K562 (cell line): Measurements from ENCODE around the gene CPNE1. TPM values are rescaled to one million over a fixed set of nuclear protein-coding genes. Genes with fewer than 3 reads are reported as not detected.

Experiments used
- ATAC-seq: fragments of 200-7000 bp; cut with Tn5 transposase; 3 replicates; pipeline ENCODE4 v1.9.1; 2020; ENCODE audit warnings: moderate library complexity
- BruUV-seq: library from RNA; stranded (reverse); fragments of 400-500 nt; replicated peaks from 2 replicates; lab custom pipeline; 2021; lab: Mats Ljungman, UMichigan
- CTCF ChIA-PET: fragments of 300-600 bp; formaldehyde crosslinking; extraction: SDS; loops from one replicate; lab custom pipeline; 2021; ENCODE audit warnings: low intra/inter-chr PET ratio; lab: Yijun Ruan, JAX
- POLR2A ChIA-PET: fragments of 300-600, 350-650 bp; sonication (Branson Sonifier 250); formaldehyde crosslinking; extraction: SDS; loops from one replicate; lab custom pipeline; 2021; ENCODE audit warnings: antibody characterized with exemption, inconsistent platforms; lab: Yijun Ruan, JAX
- DNase-seq, 4 experiments: peaks; one replicate each; pipeline versions ENCODE4 v3.0.0 to v3.0.0-alpha.2; 2011 to 2018; ENCODE audit warnings: low spot score in 3 of 4, mixed read lengths in 3 of 4; ENCODE audit errors: extremely low read depth in 1 of 4
- FAIRE-seq: peaks from 2 replicates; lab custom pipeline; 2011; peaks lifted over from hg19 to GRCh38; lab: Jason Lieb, UNC
- H2AFZ ChIP-seq: 2 replicates; pipeline ENCODE4 v1.6.0; 2011; ENCODE audit warnings: low read depth, low read length, control low read depth, inconsistent platforms
- H3K27ac ChIP-seq: fragments of 200-600 bp; 3 replicates; pipeline ENCODE4 v1.8.0; 2011; ENCODE audit warnings: low read depth, mild to moderate bottlenecking, control low read depth, inconsistent platforms, low read length, moderate library complexity, mixed read lengths; ENCODE audit errors: extremely low read depth
- H3K27me3 ChIP-seq, 2 experiments: fragments of 300-600 bp in 1 of 2; 2 replicates in 1 of 2; 3 replicates in 1 of 2; pipeline versions ENCODE4 v1.6.0 to v1.8.0; 2011; ENCODE audit warnings: inconsistent platforms in 2 of 2, low read length in 2 of 2, mild to moderate bottlenecking in 1 of 2, mixed read lengths in 1 of 2, moderate library complexity in 1 of 2; ENCODE audit not compliant: control insufficient read depth in 2 of 2, insufficient read depth in 2 of 2
- H3K36me3 ChIP-seq: fragments of 300-600 bp; 3 replicates; pipeline ENCODE4 v1.8.0; 2011; ENCODE audit warnings: mild to moderate bottlenecking, low read length, inconsistent platforms; ENCODE audit not compliant: control insufficient read depth, insufficient read depth
- H3K4me1 ChIP-seq, 2 experiments: fragments of 200-600 bp in 1 of 2; replicated peaks in 1 of 2; 2 replicates in 1 of 2; 3 replicates in 1 of 2; pipeline versions ENCODE4 v1.5.1 to v1.8.0; 2011; ENCODE audit warnings: inconsistent platforms in 2 of 2, low read length in 2 of 2, mild to moderate bottlenecking in 1 of 2, mixed read lengths in 1 of 2, moderate library complexity in 1 of 2; ENCODE audit not compliant: control insufficient read depth in 2 of 2, insufficient read depth in 2 of 2
- H3K4me2 ChIP-seq: 2 replicates; pipeline ENCODE4 v1.6.1; 2011; ENCODE audit warnings: low read length, control low read depth, inconsistent platforms, mixed read lengths; ENCODE audit not compliant: insufficient read depth
- H3K4me3 ChIP-seq: fragments of 200-600 bp; sonication (generic), shearing (Covaris generic); 2 replicates; pipeline ENCODE4 v1.5.1; 2016; ENCODE audit warnings: control low read depth, inconsistent platforms
- H3K79me2 ChIP-seq: fragments of 200-600 bp; 3 replicates; pipeline ENCODE4 v1.8.0; 2011; ENCODE audit warnings: low read length, inconsistent platforms; ENCODE audit not compliant: control insufficient read depth, insufficient read depth
- H3K9ac ChIP-seq, 2 experiments: 2 replicates each; pipeline versions ENCODE4 v1.6.0 to v1.6.1; 2011; ENCODE audit warnings: low read depth in 2 of 2, low read length in 2 of 2, control low read depth in 1 of 2, inconsistent platforms in 1 of 2, mild to moderate bottlenecking in 1 of 2, mixed read lengths in 1 of 2; ENCODE audit not compliant: insufficient read depth in 1 of 2
- H3K9me1 ChIP-seq: one replicate; pipeline ENCODE4 v1.6.0; 2011; ENCODE audit warnings: inconsistent platforms, mild to moderate bottlenecking, low read length, moderate library complexity; ENCODE audit not compliant: control insufficient read depth, insufficient read depth
- H3K9me3 ChIP-seq: replicated peaks from 2 replicates; pipeline ENCODE4 v1.5.1; 2011; ENCODE audit warnings: low read depth, low read length, inconsistent platforms; ENCODE audit not compliant: control insufficient read depth, insufficient read depth
- H4K20me1 ChIP-seq: replicated peaks from 2 replicates; pipeline ENCODE4 v1.6.1; 2011; ENCODE audit warnings: low read length, inconsistent platforms, mixed read lengths; ENCODE audit not compliant: control insufficient read depth, insufficient read depth
- GTF2A2 ChIP-seq: IDR thresholded peaks from 2 replicates; pipeline ENCODE4 v1.6.1; 2016; ENCODE audit warnings: mild to moderate bottlenecking, missing genetic modification characterization, missing compliant biosample characterization
- MLLT1 ChIP-seq, 2 experiments: fragments of 450-650 bp; IDR thresholded peaks; 2 replicates each; pipeline ENCODE4 v1.6.1; 2016
- POLR3A ChIP-seq: IDR thresholded peaks from 2 replicates; pipeline ENCODE4 v1.6.1; 2011; ENCODE audit warnings: borderline replicate concordance, mild to moderate bottlenecking, moderate library complexity; ENCODE audit not compliant: insufficient read length, insufficient read depth; ENCODE audit errors: extremely low read depth
- RAD21 ChIP-seq, 2 experiments: fragments of 250-450 bp in 1 of 2; fragments of 450-650 bp in 1 of 2; sonication (Bioruptor Pico) in 1 of 2; formaldehyde crosslinking in 1 of 2; IDR thresholded peaks in 1 of 2; conservative IDR thresholded peaks in 1 of 2; 2 replicates each; pipeline versions ENCODE4 v1.4.0 to v1.8.0; 2020 to 2022; ENCODE audit warnings: mild to moderate bottlenecking in 2 of 2, moderate library complexity in 1 of 2
- RBM14 ChIP-seq: fragments of 200-400 bp; formaldehyde crosslinking; IDR thresholded peaks from 2 replicates; pipeline ENCODE4 v1.6.1; 2018; ENCODE audit warnings: low read depth, mild to moderate bottlenecking, low read length, moderate library complexity, borderline replicate concordance; ENCODE audit not compliant: insufficient read depth
- TAF7 ChIP-seq: fragments of 450-650 bp; IDR thresholded peaks from 2 replicates; pipeline ENCODE4 v1.6.1; 2016; ENCODE audit warnings: missing genetic modification characterization, missing compliant biosample characterization
- TCF7L2 ChIP-seq: fragments of 150-350 bp; IDR thresholded peaks from 2 replicates; pipeline ENCODE4 v1.6.1; 2016; ENCODE audit warnings: low read depth, mild to moderate bottlenecking, low read length, moderate library complexity
- ZNF239 ChIP-seq: fragments of 250-450 bp; sonication (Bioruptor Pico); IDR thresholded peaks from 2 replicates; pipeline ENCODE4 v1.4.0; 2020; ENCODE audit warnings: mild to moderate bottlenecking
- ZNF444 ChIP-seq: fragments of 250-450 bp; sonication (Bioruptor Pico); IDR thresholded peaks from 2 replicates; pipeline ENCODE4 v1.4.0; 2020; ENCODE audit warnings: mild to moderate bottlenecking, moderate library complexity
- ZNF740 ChIP-seq, 3 experiments: fragments of 200-800 bp in 1 of 3; sonication (Bioruptor generic) in 1 of 3; sonication (generic) in 1 of 3; formaldehyde crosslinking in 1 of 3; IDR thresholded peaks; 2 replicates each; pipeline versions ENCODE4 v1.6.1 to v1.8.0; 2016 to 2022; ENCODE audit warnings: mild to moderate bottlenecking in 2 of 3, missing compliant biosample characterization in 2 of 3, missing genetic modification characterization in 2 of 3, missing genetic modification reagents in 1 of 3
- WGBS: fragments of 100-300 bp; shearing (Covaris generic); methylation state at CpG from one replicate; pipeline ENCODE4 v1.1.6; 2016; ENCODE audit warnings: low coverage, mixed read lengths; ENCODE audit not compliant: insufficient coverage; ENCODE audit errors: missing lambda C conversion rate; 5-methylcytosine and 5-hydroxymethylcytosine counted together
- in situ Hi-C: fragments of 300-500 bp; cut with MboI; formaldehyde crosslinking; loops from 4 replicates; pipeline ENCODE4 v1.15.0; 2018; ENCODE audit warnings: inconsistent platforms, mixed read lengths
- intact Hi-C: fragments of 100-400 bp; cut with micrococcal nuclease; formaldehyde crosslinking; loops from 2 replicates; pipeline ENCODE4 v1.14.2; 2022
- polyA plus RNA-seq, 8 experiments: library from polyadenylated mRNA; depleted of rRNA in 4 of 8; stranded (reverse) in 5 of 8; unstranded in 3 of 8; fragments of >200 nt; fragmentation: Nextera tagmentation in 2 of 8; fragmentation: Illumina TruSeq in 1 of 8; extraction: Ambion mirVana in 2 of 8; extraction: Trizol in 1 of 8; gene quantifications; 2 replicates each; pipeline versions ENCODE4 v1.2.1 to v1.2.3, GENCODE V29; 2011 to 2014; ENCODE audit warnings: inconsistent platforms in 1 of 8, missing spikeins in 1 of 8
- total RNA-seq, 7 experiments: library from RNA; depleted of rRNA in 6 of 7; stranded (reverse); fragments of >200 nt in 6 of 7; fragmentation: Illumina TruSeq in 2 of 7; extraction: Trizol in 2 of 7; gene quantifications; 2 replicates each; pipeline versions ENCODE4 v1.2.1 to v1.2.3, GENCODE V29; 2011 to 2021; ENCODE audit warnings: low replicate concordance in 1 of 7

Gene CPNE1
- total and polyA plus RNA-seq, 9 of the 15 experiments (the other 6 are each of a cell fraction or from before 2014, with no cell fraction given), result 42.1 to 102 (median 56.0) TPM

GRCh38 chr20:35638751-35639150 is 25.9 kb downstream of the CPNE1 start:
- in situ Hi-C loops (no loop called here), intact Hi-C loops (no loop called here)
- H3K4me2 ChIP-seq, result no peak overlapping the region
- 33% methylated on average over 2 of the region's 2 CpGs for WGBS
- H3K9me1 ChIP-seq, result no peaks in the 10 kb centered on the region
- H3K9ac ChIP-seq, result no peak overlapping the region
- no peak overlapping the region for H3K4me3 ChIP-seq
- no peaks in the 10 kb centered on the region for H3K36me3 ChIP-seq
- H3K27me3 ChIP-seq, result no peaks in the 10 kb centered on the region
- no peak for ATAC-seq
- peaks cover 39% of the 10 kb centered on the region; the same call in 2 of the 3 replicates for H3K79me2 ChIP-seq
- CTCF ChIA-PET, result no interaction called here
- no TSS peak for BruUV-seq
- H2AFZ ChIP-seq, result no peak overlapping the region
- no peaks in the 10 kb centered on the region for H3K9me3 ChIP-seq
- POLR2A ChIA-PET, result interaction anchor here (0.8 to 2.1 kb wide), 2 partner anchors 19 to 24 kb away, joined by 3 to 6 read pairs; no protein-coding TSS in a partner anchor
- H3K4me1 ChIP-seq, result peaks cover 0 to 2% of the 10 kb centered on the region in 2 experiments; a peak in 2 of 5 replicates
- no peaks in the 10 kb centered on the region; the same call in none of the 2 replicates for H4K20me1 ChIP-seq
- no peak for DNase-seq
- TF ChIP-seq ZNF444 (CRISPR knock-in tag) (no peak), POLR3A (no peak), RAD21 (CRISPR knock-in tag; conservative IDR thresholded peaks at IDR 0.05 in 1 of 2, IDR thresholded peaks at IDR 0.05 in 1 of 2) (no peak), MLLT1 (IDR thresholded peaks at IDR 0.05) (no peak), ZNF740 (CRISPR knock-in tag; IDR thresholded peaks at IDR 0.05) (no peak), ZNF740 (tag; IDR thresholded peaks at IDR 0.05) (no peak), RBM14 (no peak), GTF2A2 (tag) (no peak), TCF7L2 (no peak), ZNF239 (CRISPR knock-in tag) (no peak), TAF7 (tag) (no peak)
- no peak overlapping the region for H3K27ac ChIP-seq
- FAIRE-seq, result no peak
